Keratinocyte (primary cell): ENCODE results near the gene TAOK2. TPM values are rescaled to one million over a fixed set of nuclear protein-coding genes. Genes with fewer than 3 reads are reported as not detected.

ENCODE experiments used
- DNase-seq: peaks from one replicate; pipeline ENCODE4 v3.0.0-alpha.2; 2011; ENCODE audit warnings: low read depth, missing footprints, low spot score
- FAIRE-seq: peaks from 2 replicates; lab custom pipeline; 2011; peaks lifted over from hg19 to GRCh38; lab: Jason Lieb, UNC
- H2AFZ ChIP-seq: 2 replicates; pipeline ENCODE4 v1.6.0; 2012; ENCODE audit warnings: low read length, control low read depth, inconsistent platforms; ENCODE audit not compliant: control insufficient read depth
- H3K27ac ChIP-seq: 2 replicates; pipeline ENCODE4 v1.5.1; 2011; ENCODE audit warnings: low read length; ENCODE audit not compliant: control insufficient read depth, insufficient read depth
- H3K27me3 ChIP-seq: 3 replicates; pipeline ENCODE4 v1.6.0; 2011; ENCODE audit warnings: low read length; ENCODE audit not compliant: control insufficient read depth, insufficient read depth; ENCODE audit errors: extremely low read depth
- H3K36me3 ChIP-seq, 2 experiments: 2 replicates in 1 of 2; 3 replicates in 1 of 2; pipeline ENCODE4 v1.5.1; 2011; ENCODE audit warnings: low read length in 2 of 2, mild to moderate bottlenecking in 1 of 2; ENCODE audit not compliant: control insufficient read depth in 2 of 2, insufficient read depth in 2 of 2; ENCODE audit errors: extremely low read depth in 1 of 2
- H3K4me1 ChIP-seq: 3 replicates; pipeline ENCODE4 v1.5.1; 2011; ENCODE audit warnings: low read length; ENCODE audit not compliant: control insufficient read depth, insufficient read depth; ENCODE audit errors: extremely low read depth
- H3K4me2 ChIP-seq: 3 replicates; pipeline ENCODE4 v1.6.0; 2011; ENCODE audit warnings: low read depth, low read length; ENCODE audit not compliant: control insufficient read depth, insufficient read depth; ENCODE audit errors: extremely low read depth
- H3K4me3 ChIP-seq, 3 experiments: fragments of 200-600 bp in 1 of 3; sonication (generic) in 1 of 3; 2 replicates in 2 of 3; 3 replicates in 1 of 3; pipeline ENCODE4 v1.5.1; 2011 to 2016; ENCODE audit warnings: low read length in 3 of 3, mild to moderate bottlenecking in 3 of 3, control low read depth in 2 of 3, inconsistent platforms in 1 of 3, low read depth in 1 of 3, mixed read lengths in 1 of 3, mixed run types in 1 of 3, moderate library complexity in 1 of 3; ENCODE audit not compliant: control insufficient read depth in 2 of 3, insufficient read depth in 2 of 3; ENCODE audit errors: extremely low read depth in 1 of 3
- H3K79me2 ChIP-seq: 2 replicates; pipeline ENCODE4 v1.6.0; 2012; ENCODE audit warnings: low read length; ENCODE audit not compliant: control insufficient read depth, insufficient read depth
- H3K9ac ChIP-seq: 3 replicates; pipeline ENCODE4 v1.6.0; 2011; ENCODE audit warnings: low read length; ENCODE audit not compliant: control insufficient read depth, insufficient read depth; ENCODE audit errors: extremely low read depth
- H3K9me1 ChIP-seq: 3 replicates; pipeline ENCODE4 v1.6.0; 2011; ENCODE audit warnings: low read length; ENCODE audit not compliant: control insufficient read depth, insufficient read depth; ENCODE audit errors: extremely low read depth
- H3K9me3 ChIP-seq: 2 replicates; pipeline ENCODE4 v1.5.1; 2012; ENCODE audit warnings: low read depth, low read length; ENCODE audit not compliant: control insufficient read depth
- H4K20me1 ChIP-seq: 3 replicates; pipeline ENCODE4 v1.6.0; 2011; ENCODE audit warnings: low read length; ENCODE audit not compliant: control insufficient read depth, insufficient read depth; ENCODE audit errors: extremely low read depth
- EZH2 ChIP-seq: IDR thresholded peaks from one replicate; pipeline ENCODE4 v1.6.1; 2012; ENCODE audit warnings: inconsistent platforms, mild to moderate bottlenecking, low read length, moderate library complexity
- dilution Hi-C: fragments of 300-500 bp; cut with MboI; formaldehyde crosslinking; loops from one replicate; pipeline ENCODE4 v1.7.0; 2020; ENCODE audit warnings: low sequenced_read_pairs; ENCODE audit not compliant: extremely low pct_ligation_motif_present
- polyA plus RNA-seq, 5 experiments: library from polyadenylated mRNA; depleted of rRNA in 3 of 5; stranded (reverse) in 3 of 5; stranded (forward) in 1 of 5; unstranded in 1 of 5; fragments of >200 nt; gene quantifications; 1 replicate in 1 of 5; 2 replicates in 3 of 5; 3 replicates in 1 of 5; pipeline versions ENCODE4 v1.2.1 to v1.2.3, GENCODE V29; 2011 to 2012; ENCODE audit warnings: missing spikeins in 2 of 5, low read depth in 1 of 5, low replicate concordance in 1 of 5
- TF ChIP-seq, protein P1 (sequence below), 3 experiments: IDR thresholded peaks in 1 of 3; conservative IDR thresholded peaks in 1 of 3; optimal IDR thresholded peaks in 1 of 3; 2 replicates in 2 of 3; 3 replicates in 1 of 3; pipeline versions ENCODE3 to v1.5.1; 2011; ENCODE audit warnings: low read length in 3 of 3, mild to moderate bottlenecking in 3 of 3, moderate library complexity in 2 of 3, control low read depth in 1 of 3, inconsistent platforms in 1 of 3; ENCODE audit not compliant: insufficient read depth in 2 of 3; ENCODE audit errors: extremely low read depth in 1 of 3

Gene TAOK2
- polyA plus RNA-seq, 1 donor (not counting 4 experiments of a cell fraction or from before 2014, with no cell fraction given): 13.8 TPM

- Histone ChIP-seq H3K9ac (no peak overlapping the region), H3K9me3 (no peaks in the 10 kb centered on the region), H3K27ac (no peak overlapping the region), H2AFZ (no peak overlapping the region), H3K9me1 (no peaks in the 10 kb centered on the region), H3K36me3 (no peaks in the 10 kb centered on the region), H3K79me2 (no peaks in the 10 kb centered on the region), H3K4me1 (no peaks in the 10 kb centered on the region), H4K20me1 (no peaks in the 10 kb centered on the region), H3K4me2 (no peak overlapping the region), H3K27me3 (no peaks in the 10 kb centered on the region), H3K4me3 (no peak overlapping the region)
- DNase-seq (no peak), FAIRE-seq (no peak)
- TF ChIP-seq, protein P1, sequence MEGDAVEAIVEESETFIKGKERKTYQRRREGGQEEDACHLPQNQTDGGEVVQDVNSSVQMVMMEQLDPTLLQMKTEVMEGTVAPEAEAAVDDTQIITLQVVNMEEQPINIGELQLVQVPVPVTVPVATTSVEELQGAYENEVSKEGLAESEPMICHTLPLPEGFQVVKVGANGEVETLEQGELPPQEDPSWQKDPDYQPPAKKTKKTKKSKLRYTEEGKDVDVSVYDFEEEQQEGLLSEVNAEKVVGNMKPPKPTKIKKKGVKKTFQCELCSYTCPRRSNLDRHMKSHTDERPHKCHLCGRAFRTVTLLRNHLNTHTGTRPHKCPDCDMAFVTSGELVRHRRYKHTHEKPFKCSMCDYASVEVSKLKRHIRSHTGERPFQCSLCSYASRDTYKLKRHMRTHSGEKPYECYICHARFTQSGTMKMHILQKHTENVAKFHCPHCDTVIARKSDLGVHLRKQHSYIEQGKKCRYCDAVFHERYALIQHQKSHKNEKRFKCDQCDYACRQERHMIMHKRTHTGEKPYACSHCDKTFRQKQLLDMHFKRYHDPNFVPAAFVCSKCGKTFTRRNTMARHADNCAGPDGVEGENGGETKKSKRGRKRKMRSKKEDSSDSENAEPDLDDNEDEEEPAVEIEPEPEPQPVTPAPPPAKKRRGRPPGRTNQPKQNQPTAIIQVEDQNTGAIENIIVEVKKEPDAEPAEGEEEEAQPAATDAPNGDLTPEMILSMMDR (optimal IDR thresholded peaks at IDR 0.05 in 1 of 3, IDR thresholded peaks at IDR 0.05 in 1 of 3, conservative IDR thresholded peaks at IDR 0.05 in 1 of 3; ENCODE audit: extremely low read depth in 1 of 3, insufficient read depth in 2 of 3, low read length in 3 of 3): no peak
- TF ChIP-seq EZH2: no peak
- dilution Hi-C loops: no loop called here
Measured at GRCh38 chr16:29951625-29952365, 21.9 kb upstream of the TAOK2 start.

- H3K27me3 ChIP-seq: no peaks in the 10 kb centered on the region
- H3K9ac ChIP-seq: no peak overlapping the region
- dilution Hi-C loops: no loop called here
- H3K4me2 ChIP-seq: no peak overlapping the region
- peaks cover 10% of the 10 kb centered on the region for H3K4me1 ChIP-seq
- no peak overlapping the region for H3K4me3 ChIP-seq
- no peak overlapping the region for H3K27ac ChIP-seq
- no peaks in the 10 kb centered on the region for H3K9me3 ChIP-seq
- H3K9me1 ChIP-seq: no peaks in the 10 kb centered on the region
- H3K79me2 ChIP-seq: no peaks in the 10 kb centered on the region
- no peaks in the 10 kb centered on the region for H4K20me1 ChIP-seq
- DNase-seq (no peak), FAIRE-seq (no peak)
- no peak overlapping the region for H2AFZ ChIP-seq
- no peaks in the 10 kb centered on the region for H3K36me3 ChIP-seq
- TF ChIP-seq EZH2: no peak
- TF ChIP-seq, protein P1 (optimal IDR thresholded peaks at IDR 0.05 in 1 of 3, IDR thresholded peaks at IDR 0.05 in 1 of 3, conservative IDR thresholded peaks at IDR 0.05 in 1 of 3; ENCODE audit: extremely low read depth in 1 of 3, insufficient read depth in 2 of 3, low read length in 3 of 3): no peak
Measured at GRCh38 chr16:29958756-29959155, 14.9 kb upstream of the TAOK2 start.
